B cell (primary cell): Measurements from ENCODE around the gene FRMD4B.

Experiments used
- EZH2 ChIP-seq: IDR thresholded peaks from 2 replicates; pipeline ENCODE4 v1.6.1; 2012; ENCODE audit warnings: borderline replicate concordance, low read depth, mild to moderate bottlenecking, moderate library complexity, low read length; ENCODE audit not compliant: insufficient read depth, poor library complexity, severe bottlenecking
- TF ChIP-seq, protein P1 (sequence below): fragments of 200-600 bp; IDR thresholded peaks from one replicate; pipeline ENCODE4 v1.8.0; 2022; ENCODE audit warnings: antibody characterized with exemption, mild to moderate bottlenecking

DNA sequence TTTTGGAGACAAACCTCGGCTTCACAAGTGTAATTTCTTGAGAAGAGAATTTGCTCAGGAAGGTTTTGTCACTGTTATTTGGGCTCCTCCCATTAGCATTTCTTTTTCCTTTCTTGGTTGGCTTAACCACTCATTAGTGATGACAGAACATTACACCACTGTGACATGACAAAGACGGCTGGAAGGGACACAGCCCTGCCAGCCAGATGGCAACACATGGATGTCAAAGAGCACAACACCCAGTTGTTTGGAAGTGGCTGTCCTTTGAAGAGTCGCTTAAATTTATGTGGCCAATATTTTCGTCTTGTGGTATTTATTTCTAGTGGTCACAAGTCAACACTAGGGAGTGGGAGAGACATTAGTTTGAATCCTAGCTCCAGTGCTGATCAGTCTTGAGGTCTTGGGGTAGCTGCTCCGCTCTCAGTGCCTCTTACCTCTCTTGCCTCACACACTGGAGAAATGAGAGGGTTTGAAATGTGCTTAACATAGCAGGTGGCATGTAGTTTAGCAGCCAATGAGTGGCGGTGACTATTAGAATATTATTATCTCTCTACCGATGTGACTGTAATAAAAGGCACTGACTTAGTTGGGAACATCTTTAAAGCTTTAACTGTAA is 92.8 kb downstream of the FRMD4B start:
- no peak for TF ChIP-seq EZH2
- TF ChIP-seq, protein P1, sequence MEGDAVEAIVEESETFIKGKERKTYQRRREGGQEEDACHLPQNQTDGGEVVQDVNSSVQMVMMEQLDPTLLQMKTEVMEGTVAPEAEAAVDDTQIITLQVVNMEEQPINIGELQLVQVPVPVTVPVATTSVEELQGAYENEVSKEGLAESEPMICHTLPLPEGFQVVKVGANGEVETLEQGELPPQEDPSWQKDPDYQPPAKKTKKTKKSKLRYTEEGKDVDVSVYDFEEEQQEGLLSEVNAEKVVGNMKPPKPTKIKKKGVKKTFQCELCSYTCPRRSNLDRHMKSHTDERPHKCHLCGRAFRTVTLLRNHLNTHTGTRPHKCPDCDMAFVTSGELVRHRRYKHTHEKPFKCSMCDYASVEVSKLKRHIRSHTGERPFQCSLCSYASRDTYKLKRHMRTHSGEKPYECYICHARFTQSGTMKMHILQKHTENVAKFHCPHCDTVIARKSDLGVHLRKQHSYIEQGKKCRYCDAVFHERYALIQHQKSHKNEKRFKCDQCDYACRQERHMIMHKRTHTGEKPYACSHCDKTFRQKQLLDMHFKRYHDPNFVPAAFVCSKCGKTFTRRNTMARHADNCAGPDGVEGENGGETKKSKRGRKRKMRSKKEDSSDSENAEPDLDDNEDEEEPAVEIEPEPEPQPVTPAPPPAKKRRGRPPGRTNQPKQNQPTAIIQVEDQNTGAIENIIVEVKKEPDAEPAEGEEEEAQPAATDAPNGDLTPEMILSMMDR = no peak
